Common myeloid progenitor, CD34-positive (primary cell): Measurements from ENCODE around the gene GRIK4.

Experiments
- CTCF ChIA-PET: fragments of 350-600 bp; sonication (Branson Sonifier 250); formaldehyde crosslinking; loops from one replicate; lab custom pipeline; 2021; ENCODE audit warnings: antibody characterized with exemption; lab: Charles Lee
- POLR2A ChIA-PET: fragments of 350-600 bp; sonication (Branson Sonifier 250); formaldehyde crosslinking; loops from one replicate; lab custom pipeline; 2021; ENCODE audit warnings: antibody characterized with exemption; lab: Charles Lee
- DNase-seq, 3 donors: peaks; one replicate each; pipeline versions ENCODE4 v3.0.0 to v3.0.0-alpha.2; 2013
- H3K27ac ChIP-seq, 2 experiments: 1 replicate in 1 of 2; 2 replicates in 1 of 2; pipeline ENCODE4 v1.7.0; 2013; ENCODE audit warnings: inconsistent platforms in 2 of 2, low read length in 2 of 2, mild to moderate bottlenecking in 2 of 2, low read depth in 1 of 2, moderate library complexity in 1 of 2; ENCODE audit not compliant: severe bottlenecking in 2 of 2, insufficient read depth in 1 of 2, poor library complexity in 1 of 2
- H3K27me3 ChIP-seq, 5 experiments: replicated peaks in 2 of 5; 1 replicate in 3 of 5; 2 replicates in 2 of 5; pipeline versions ENCODE4 v1.6.1 to v1.7.0; 2013; ENCODE audit warnings: low read length in 4 of 5, mild to moderate bottlenecking in 2 of 5, moderate library complexity in 2 of 5, inconsistent platforms in 1 of 5; ENCODE audit not compliant: insufficient read depth in 5 of 5, control insufficient read depth in 4 of 5
- H3K36me3 ChIP-seq, 4 experiments: 1 replicate in 2 of 4; 2 replicates in 2 of 4; pipeline versions ENCODE4 v1.6.1 to v1.7.0; 2013; ENCODE audit warnings: low read length in 3 of 4, control low read depth in 1 of 4, mild to moderate bottlenecking in 1 of 4; ENCODE audit not compliant: control insufficient read depth in 4 of 4, insufficient read depth in 4 of 4
- H3K4me1 ChIP-seq, 4 experiments: 1 replicate in 3 of 4; 2 replicates in 1 of 4; pipeline versions ENCODE4 v1.6.1 to v1.7.1; 2013; ENCODE audit warnings: low read length in 3 of 4, mild to moderate bottlenecking in 3 of 4, control low read depth in 1 of 4, inconsistent platforms in 1 of 4, moderate library complexity in 1 of 4; ENCODE audit not compliant: control insufficient read depth in 4 of 4, insufficient read depth in 4 of 4; ENCODE audit errors: control extremely low read depth in 1 of 4
- H3K4me3 ChIP-seq, 7 experiments: 1 replicate in 4 of 7; 2 replicates in 3 of 7; pipeline versions ENCODE4 v1.5.1 to v1.7.0; 2013; ENCODE audit warnings: mild to moderate bottlenecking in 7 of 7, low read length in 6 of 7, moderate library complexity in 6 of 7, inconsistent platforms in 2 of 7, low read depth in 2 of 7, control low read depth in 1 of 7; ENCODE audit not compliant: insufficient read depth in 4 of 7, control insufficient read depth in 1 of 7; ENCODE audit errors: extremely low read depth in 1 of 7
- H3K9me3 ChIP-seq, 5 experiments: 1 replicate in 4 of 5; 2 replicates in 1 of 5; pipeline versions ENCODE4 v1.6.1 to v1.7.1; 2013; ENCODE audit warnings: low read length in 4 of 5, mild to moderate bottlenecking in 2 of 5, inconsistent platforms in 1 of 5, low read depth in 1 of 5, moderate library complexity in 1 of 5; ENCODE audit not compliant: control insufficient read depth in 4 of 5, insufficient read depth in 2 of 5; ENCODE audit errors: control extremely low read depth in 1 of 5
- WGBS: methylation state at CpG from one replicate; pipeline ENCODE4 v1.1.5; 2013; ENCODE audit not compliant: insufficient coverage; 5-methylcytosine and 5-hydroxymethylcytosine counted together

Gene GRIK4

DNA sequence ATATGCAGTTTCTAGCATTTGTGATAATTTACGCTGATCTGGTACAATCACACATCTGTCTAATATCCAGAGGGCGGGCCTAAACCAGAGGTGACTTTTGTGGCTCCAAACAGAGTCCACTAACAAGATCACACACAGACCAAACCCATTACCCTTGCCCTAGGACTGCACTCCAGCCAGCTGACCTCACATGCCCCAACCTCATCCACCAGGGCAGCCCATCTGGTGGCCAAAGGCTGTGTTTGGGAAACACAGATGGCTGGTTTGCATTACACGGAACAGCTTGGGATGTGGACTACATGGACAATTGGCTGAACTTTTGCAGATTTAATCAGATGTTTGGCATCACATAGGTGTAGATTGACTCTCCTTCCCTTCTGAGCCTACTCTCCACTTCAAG is 228.2 kb downstream of the GRIK4 start:
- H3K36me3 ChIP-seq = no peaks in the 10 kb centered on the region
- H3K4me1 ChIP-seq = no peaks in the 10 kb centered on the region
- no peak overlapping the region for H3K27ac ChIP-seq
- DNase-seq = no peak
- no peaks in the 10 kb centered on the region for H3K9me3 ChIP-seq
- peaks cover 0 to 2% (median 0%) of the 10 kb centered on the region in 5 experiments for H3K27me3 ChIP-seq
- WGBS = 43% methylated on average over 2 of the region's 3 CpGs
- CTCF ChIA-PET = no interaction called here
- POLR2A ChIA-PET = no interaction called here
- no peak overlapping the region for H3K4me3 ChIP-seq

DNA sequence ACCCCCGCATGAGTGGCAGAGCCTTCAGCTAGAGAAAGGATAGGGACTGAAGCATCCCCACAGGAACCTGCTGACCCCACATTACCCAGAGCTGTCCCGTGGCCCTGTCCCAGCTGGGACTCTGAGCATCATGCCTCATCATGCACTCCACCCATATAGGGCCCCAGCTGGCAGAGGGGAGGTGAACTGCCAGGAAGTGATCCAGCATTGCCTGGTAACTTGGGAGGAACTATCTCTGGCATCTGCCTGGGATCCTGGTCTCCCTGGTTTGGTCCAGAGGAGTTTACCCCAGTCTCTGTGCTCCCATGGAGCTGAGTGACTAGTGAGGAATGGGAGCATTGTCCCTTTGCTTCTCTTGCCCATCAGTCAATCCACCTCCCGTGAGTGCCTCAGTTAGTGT is 228.8 kb downstream of the GRIK4 start:
- CTCF ChIA-PET = no interaction called here
- Histone ChIP-seq H3K9me3 (no peaks in the 10 kb centered on the region), H3K27ac (no peak overlapping the region), H3K27me3 (peaks cover 0 to 2% (median 0%) of the 10 kb centered on the region in 5 experiments), H3K4me3 (no peak overlapping the region), H3K36me3 (no peaks in the 10 kb centered on the region), H3K4me1 (no peaks in the 10 kb centered on the region)
- no peak for DNase-seq
- POLR2A ChIA-PET = no interaction called here
- 91% methylated on average over 2 of the region's 3 CpGs for WGBS

DNA sequence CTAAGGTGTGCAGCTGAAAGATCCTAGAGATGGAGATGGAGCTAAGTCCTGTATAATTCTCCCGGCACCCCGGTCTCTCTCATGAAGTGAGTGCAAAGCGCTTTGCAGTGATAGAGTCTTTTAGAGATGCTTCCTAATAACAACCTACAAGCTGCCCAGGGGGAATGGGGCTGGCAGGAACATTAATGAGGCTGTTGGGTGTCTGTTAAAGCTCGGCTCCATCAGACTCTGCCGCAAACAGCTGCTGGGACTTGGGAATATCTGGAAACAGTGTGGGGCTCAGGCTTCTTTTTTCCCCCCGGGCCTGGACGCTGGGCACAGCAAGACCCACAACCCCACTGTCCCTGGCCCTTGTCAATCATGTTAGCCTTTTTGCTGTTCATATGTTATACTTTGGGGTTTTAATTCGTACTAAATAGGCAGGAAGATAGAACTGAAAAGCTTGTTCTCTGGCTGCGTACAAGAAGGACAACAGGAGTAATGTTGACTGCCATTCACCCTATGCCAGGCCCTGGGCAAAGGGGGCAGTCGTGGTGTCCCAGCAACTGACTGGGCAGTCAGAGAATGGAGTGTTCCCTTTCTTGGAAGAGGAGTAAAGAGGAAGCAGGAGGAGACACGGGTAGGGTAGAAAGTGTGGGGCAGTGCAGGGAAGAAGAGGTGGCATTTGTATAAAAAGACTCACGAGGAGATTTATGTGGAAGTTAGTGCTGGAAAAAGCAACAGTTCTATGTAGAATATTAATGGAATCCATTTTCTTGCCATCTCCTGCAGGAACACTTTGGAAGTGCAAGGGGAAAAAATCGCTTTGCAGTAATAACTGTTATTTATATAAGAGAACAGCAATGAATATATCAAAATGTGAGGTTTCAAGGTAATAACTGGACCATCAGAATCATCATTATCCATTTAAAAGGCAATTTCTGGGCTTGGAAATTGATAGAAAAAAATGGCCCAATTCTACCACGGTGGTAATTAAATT is 232.8 kb downstream of the GRIK4 start:
- WGBS = 83% methylated on average over 11 of the region's 14 CpGs
- Histone ChIP-seq H3K36me3 (no peaks in the 10 kb centered on the region), H3K9me3 (peaks cover 0 to 1% (median 0%) of the 10 kb centered on the region in 5 experiments), H3K4me3 (no peak overlapping the region), H3K27ac (no peak overlapping the region), H3K27me3 (peaks cover 0 to 22% (median 2%) of the 10 kb centered on the region in 5 experiments), H3K4me1 (no peaks in the 10 kb centered on the region)
- POLR2A ChIA-PET = no interaction called here
- DNase-seq = no peak
- CTCF ChIA-PET = no interaction called here

DNA sequence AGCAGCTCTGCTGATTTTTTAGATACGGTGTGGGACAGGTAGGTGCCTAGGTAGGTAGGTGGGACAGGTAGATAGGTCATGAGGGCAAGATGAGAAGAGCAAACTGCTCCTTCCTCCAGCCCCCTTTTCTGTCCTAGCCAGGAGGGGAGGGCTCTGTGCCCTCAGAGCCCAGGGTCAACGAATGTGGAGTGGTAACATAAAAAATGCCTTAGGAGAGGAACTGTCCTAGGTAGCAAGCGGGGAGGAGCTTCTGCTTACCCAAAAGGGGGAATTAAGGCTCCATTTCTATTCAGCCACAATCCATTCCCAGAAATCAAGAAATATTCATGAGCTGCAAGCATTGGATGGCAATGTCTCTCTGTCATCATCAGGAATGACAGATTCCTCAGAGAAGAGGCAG is 234.8 kb downstream of the GRIK4 start:
- POLR2A ChIA-PET = no interaction called here
- peaks cover 0 to 25% (median 2%) of the 10 kb centered on the region in 5 experiments for H3K27me3 ChIP-seq
- 100% methylated on average over 2 of the region's 3 CpGs for WGBS

DNA sequence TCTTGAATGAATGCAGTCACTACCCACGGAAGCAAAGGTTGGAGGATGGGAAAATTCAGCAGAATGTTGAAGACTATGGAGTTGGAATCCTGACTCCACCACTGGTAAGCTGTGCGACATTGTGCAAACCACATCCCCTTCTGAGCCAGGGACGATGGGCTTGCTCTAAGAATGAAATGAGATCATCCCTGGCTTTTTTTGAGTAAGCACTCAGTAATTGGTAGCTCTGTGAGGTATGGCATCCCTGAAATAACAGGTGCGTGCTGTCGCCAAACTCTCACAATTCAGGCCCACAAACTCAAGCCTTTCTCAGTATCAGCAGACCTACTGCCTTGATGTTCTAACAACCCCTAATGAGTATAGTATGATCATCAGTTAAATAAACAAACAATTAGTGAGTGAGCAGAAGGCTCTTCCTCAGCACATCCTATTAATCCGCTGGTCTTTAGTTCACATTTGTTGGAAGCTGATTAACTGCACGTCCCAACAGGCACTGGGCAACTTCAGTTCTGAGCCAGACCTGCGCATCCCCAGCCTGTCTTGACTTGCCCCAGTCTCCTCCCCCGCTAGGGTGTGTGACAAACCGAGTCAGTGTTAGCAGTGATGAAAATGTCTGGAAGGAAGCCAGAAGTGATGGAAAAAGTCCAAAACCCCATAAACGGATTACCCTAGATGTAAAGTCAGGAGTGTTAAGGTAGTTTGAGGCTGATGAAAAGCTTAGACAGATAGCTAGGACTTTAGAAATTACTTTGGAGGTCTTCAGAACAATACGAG is 235.5 kb downstream of the GRIK4 start:
- Histone ChIP-seq H3K9me3 (peaks cover 0 to 1% (median 0%) of the 10 kb centered on the region in 5 experiments), H3K27ac (no peak overlapping the region), H3K27me3 (peaks cover 0 to 25% (median 2%) of the 10 kb centered on the region in 5 experiments), H3K36me3 (no peaks in the 10 kb centered on the region), H3K4me1 (no peaks in the 10 kb centered on the region), H3K4me3 (no peak overlapping the region)
- WGBS = 90% methylated on average over 8 of the region's 12 CpGs
- ChIA-PET POLR2A (no interaction called here), CTCF (interaction anchor here (1.2 to 1.4 kb wide), 2 partner anchors 27 to 90 kb away, joined by 3 read pairs; no protein-coding TSS in a partner anchor)
- no peak for DNase-seq

More for the DNA sequence above, 234.8 kb downstream of the GRIK4 start:
- CTCF ChIA-PET = interaction anchor here (1.2 to 1.4 kb wide), 2 partner anchors 27 to 91 kb away, joined by 3 read pairs; no protein-coding TSS in a partner anchor
- peaks cover 0 to 1% (median 0%) of the 10 kb centered on the region in 5 experiments for H3K9me3 ChIP-seq
- no peaks in the 10 kb centered on the region for H3K36me3 ChIP-seq
- DNase-seq = no peak
- H3K4me1 ChIP-seq = no peaks in the 10 kb centered on the region
- H3K4me3 ChIP-seq = no peak overlapping the region
- no peak overlapping the region for H3K27ac ChIP-seq

DNA sequence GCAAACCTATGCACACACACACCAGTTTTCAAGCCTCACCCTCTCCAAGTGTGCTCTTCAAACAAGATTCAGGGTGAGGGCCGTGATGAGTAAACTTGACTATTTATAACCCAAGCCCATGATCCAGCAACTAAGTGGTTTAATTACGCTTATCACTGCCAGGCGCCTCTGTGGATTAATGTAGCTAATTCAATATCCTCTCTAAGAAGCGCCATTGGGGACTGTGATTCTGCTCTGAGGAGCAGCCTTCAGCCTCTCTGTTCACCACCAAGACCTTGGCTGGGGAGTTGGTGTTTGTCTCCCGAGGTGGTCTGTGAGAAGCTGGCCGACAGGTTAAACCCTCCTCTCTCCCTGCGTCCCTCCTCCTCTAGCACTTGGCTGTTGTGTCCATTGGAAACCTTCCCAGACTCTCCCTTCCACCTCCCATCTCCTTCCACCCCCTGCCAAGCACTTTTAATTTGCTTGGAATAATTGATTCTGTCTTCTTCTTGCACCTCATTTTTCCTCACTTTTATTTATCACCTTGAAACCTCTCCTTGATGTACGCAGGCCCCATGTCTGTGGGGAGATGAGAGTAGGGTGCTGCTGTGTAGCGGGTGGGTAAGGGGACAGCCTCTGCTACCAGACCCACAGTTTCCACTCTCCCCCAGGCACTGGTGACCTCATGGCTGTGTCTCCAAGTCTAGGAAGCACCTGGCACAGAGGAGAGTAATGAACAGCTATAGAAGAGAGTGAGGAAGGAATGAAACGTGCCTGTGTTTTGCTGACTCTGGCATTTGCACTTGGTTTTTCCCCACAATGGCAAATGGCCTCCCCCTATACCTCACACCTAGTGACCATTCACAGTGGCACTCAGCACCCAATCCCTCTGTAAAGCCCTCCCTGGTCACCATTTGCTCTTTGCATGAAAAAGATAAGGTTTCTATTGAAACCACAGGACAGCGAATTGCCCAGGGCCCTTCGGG is 236.6 kb downstream of the GRIK4 start:
- H3K27me3 ChIP-seq = peaks cover 0 to 25% (median 2%) of the 10 kb centered on the region in 5 experiments

More for the DNA sequence above, 236.6 kb downstream of the GRIK4 start:
- WGBS = 68% methylated on average over 6 of the region's 12 CpGs
- ChIA-PET POLR2A (no interaction called here), CTCF (no interaction called here)
- no peaks in the 10 kb centered on the region for H3K4me1 ChIP-seq
- no peak overlapping the region for H3K4me3 ChIP-seq
- H3K36me3 ChIP-seq = no peaks in the 10 kb centered on the region
- no peak for DNase-seq
- H3K9me3 ChIP-seq = peaks cover 0 to 1% (median 0%) of the 10 kb centered on the region in 5 experiments
- H3K27ac ChIP-seq = no peak overlapping the region
